Brain microvascular endothelial cell (primary cell): ENCODE measurements around the gene UBE2F.

Experiments used
- DNase-seq: peaks from one replicate; pipeline ENCODE4 v3.0.0-alpha.2; 2020
- H3K27ac ChIP-seq: fragments of 250-450 bp; sonication (Bioruptor Pico); 2 replicates; pipeline ENCODE4 v1.5.1; 2020; ENCODE audit warnings: mild to moderate bottlenecking, moderate library complexity
- H3K27me3 ChIP-seq: fragments of 250-450 bp; sonication (Bioruptor Pico); replicated peaks from 2 replicates; pipeline ENCODE4 v1.5.1; 2020; ENCODE audit warnings: mild to moderate bottlenecking
- H3K36me3 ChIP-seq: fragments of 250-450 bp; sonication (Bioruptor Pico); replicated peaks from 2 replicates; pipeline ENCODE4 v1.5.1; 2020; ENCODE audit warnings: mild to moderate bottlenecking
- H3K4me3 ChIP-seq: 2 replicates; pipeline ENCODE4 v1.5.1; 2011; ENCODE audit warnings: low read depth, mild to moderate bottlenecking, control low read depth, low read length, moderate library complexity
- CTCF ChIP-seq: IDR thresholded peaks from 2 replicates; pipeline ENCODE4 v1.5.1; 2011; ENCODE audit warnings: low read depth, mild to moderate bottlenecking, moderate library complexity, low read length, control low read depth, inconsistent platforms; ENCODE audit errors: missing control alignments
- in situ Hi-C: cut with HindIII; loops from 2 replicates; pipeline ENCODE4 v1.10.0; 2017; ENCODE audit warnings: low sequenced_read_pairs, low pct_ligation_motif_present

The UBE2F gene

GRCh38 chr2:237983922-237984321 is 17.1 kb downstream of the UBE2F start:
- Histone ChIP-seq H3K27me3 (no peaks in the 10 kb centered on the region), H3K27ac (no peak overlapping the region), H3K4me3 (no peak overlapping the region), H3K36me3 (no peaks in the 10 kb centered on the region)
- in situ Hi-C loops: no loop called here
- no peak for DNase-seq
- no peak for TF ChIP-seq CTCF

- in situ Hi-C loops: no loop called here
- TF ChIP-seq CTCF: peak; percentile 32
- Histone ChIP-seq H3K36me3 (peaks cover under 1% of the 10 kb centered on the region), H3K27me3 (no peaks in the 10 kb centered on the region), H3K4me3 (no peak overlapping the region), H3K27ac (no peak overlapping the region)
- no peak for DNase-seq
Measured at GRCh38 chr2:237987268-237987667, 20.5 kb downstream of the UBE2F start.

GRCh38 chr2:237993701-237994100 is 26.9 kb downstream of the UBE2F start:
- H3K27ac ChIP-seq: no peak overlapping the region
- in situ Hi-C loops: no loop called here
- no peaks in the 10 kb centered on the region for H3K27me3 ChIP-seq
- DNase-seq: no peak
- H3K4me3 ChIP-seq: no peak overlapping the region
- peaks cover 6% of the 10 kb centered on the region for H3K36me3 ChIP-seq
- no peak for TF ChIP-seq CTCF

- TF ChIP-seq CTCF: no peak
- H3K27ac ChIP-seq: no peak overlapping the region
- no peak for DNase-seq
- peaks cover 6% of the 10 kb centered on the region for H3K36me3 ChIP-seq
- in situ Hi-C loops: no loop called here
- no peaks in the 10 kb centered on the region for H3K27me3 ChIP-seq
- H3K4me3 ChIP-seq: no peak overlapping the region
Measured at GRCh38 chr2:237995036-237995435, 28.2 kb downstream of the UBE2F start.

GRCh38 chr2:237996021-237996593 is 29.3 kb downstream of the UBE2F start:
- DNase-seq: no peak
- H3K4me3 ChIP-seq: no peak overlapping the region
- H3K36me3 ChIP-seq: peaks cover 6% of the 10 kb centered on the region
- no peak for TF ChIP-seq CTCF
- no peaks in the 10 kb centered on the region for H3K27me3 ChIP-seq
- no peak overlapping the region for H3K27ac ChIP-seq
- in situ Hi-C loops: no loop called here

- H3K27me3 ChIP-seq: no peaks in the 10 kb centered on the region
- peaks cover 4% of the 10 kb centered on the region for H3K36me3 ChIP-seq
Measured at GRCh38 chr2:237997521-237997920, 30.7 kb downstream of the UBE2F start.

More at GRCh38 chr2:237997521-237997920, 30.7 kb downstream of the UBE2F start:
- in situ Hi-C loops: no loop called here
- TF ChIP-seq CTCF: no peak
- DNase-seq: no peak
- Histone ChIP-seq H3K27ac (no peak overlapping the region), H3K4me3 (no peak overlapping the region)
